H1 (cell line): Measurements from ENCODE around the gene PLK4. TPM values are rescaled to one million over a fixed set of nuclear protein-coding genes. Genes with fewer than 3 reads are reported as not detected.

Experiments used
- CTCF ChIA-PET: fragments of 300-600 bp; sonication (Branson Sonifier 250); formaldehyde crosslinking; loops from one replicate; lab custom pipeline; 2021; ENCODE audit not compliant: partially characterized antibody; lab: Charles Lee
- POLR2A ChIA-PET: fragments of 300-600 bp; sonication (Branson Sonifier 250); formaldehyde crosslinking; loops from one replicate; lab custom pipeline; 2021; ENCODE audit warnings: inconsistent platforms; ENCODE audit not compliant: partially characterized antibody; lab: Charles Lee
- DNase-seq, 2 experiments: peaks; one replicate each; pipeline versions ENCODE4 v3.0.0 to v3.0.0-alpha.2; 2010 to 2022; ENCODE audit warnings: low spot score in 2 of 2, low read depth in 1 of 2, mixed read lengths in 1 of 2
- FAIRE-seq: peaks from 2 replicates; lab custom pipeline; 2011; peaks lifted over from hg19 to GRCh38; lab: Jason Lieb, UNC
- H2AFZ ChIP-seq: 2 replicates; pipeline ENCODE4 v1.8.1; 2012; ENCODE audit warnings: low read length, inconsistent platforms
- H2AK5ac ChIP-seq: 2 replicates; pipeline ENCODE4 v1.6.1; 2013; ENCODE audit warnings: low read depth, low read length
- H2BK120ac ChIP-seq: replicated peaks from 2 replicates; pipeline ENCODE3; 2013; ENCODE audit warnings: low read depth, low read length, inconsistent platforms
- H2BK12ac ChIP-seq: 2 replicates; pipeline ENCODE4 v1.6.1; 2013; ENCODE audit warnings: low read depth, low read length
- H2BK15ac ChIP-seq: 2 replicates; pipeline ENCODE4 v1.6.1; 2013; ENCODE audit warnings: low read length
- H2BK20ac ChIP-seq: 2 replicates; pipeline ENCODE4 v1.6.1; 2013; ENCODE audit warnings: low read length
- H2BK5ac ChIP-seq: 2 replicates; pipeline ENCODE4 v1.6.1; 2013; ENCODE audit warnings: low read depth, low read length
- H3K14ac ChIP-seq: 2 replicates; pipeline ENCODE4 v1.6.1; 2013; ENCODE audit warnings: inconsistent platforms; ENCODE audit not compliant: insufficient read length
- H3K18ac ChIP-seq: 2 replicates; pipeline ENCODE4 v1.6.1; 2013; ENCODE audit warnings: low read length; ENCODE audit errors: extremely low read depth
- H3K23ac ChIP-seq: 2 replicates; pipeline ENCODE4 v1.6.1; 2013; ENCODE audit warnings: inconsistent platforms; ENCODE audit not compliant: insufficient read length
- H3K23me2 ChIP-seq: 2 replicates; pipeline ENCODE4 v1.6.1; 2013; ENCODE audit warnings: low read depth, low read length
- H3K27ac ChIP-seq: 2 replicates; pipeline ENCODE4 v1.6.1; 2011; ENCODE audit warnings: low read depth, low read length, inconsistent platforms
- H3K27me3 ChIP-seq, 4 experiments: replicated peaks in 1 of 4; 1 replicate in 1 of 4; 2 replicates in 3 of 4; pipeline versions ENCODE4 v1.6.1 to v1.8.1; 2011 to 2013; ENCODE audit warnings: low read length in 3 of 4, mild to moderate bottlenecking in 3 of 4, inconsistent platforms in 2 of 4, mixed read lengths in 2 of 4, moderate library complexity in 1 of 4; ENCODE audit not compliant: control insufficient read depth in 3 of 4, insufficient read depth in 3 of 4; ENCODE audit errors: extremely low read depth in 1 of 4
- H3K36me3 ChIP-seq, 4 experiments: 2 replicates each; pipeline versions ENCODE4 v1.6.1 to v1.8.1; 2011 to 2013; ENCODE audit warnings: mild to moderate bottlenecking in 4 of 4, low read length in 3 of 4, moderate library complexity in 2 of 4, control low read depth in 1 of 4, inconsistent platforms in 1 of 4; ENCODE audit not compliant: insufficient read depth in 4 of 4, control insufficient read depth in 2 of 4
- H3K4ac ChIP-seq: replicated peaks from 2 replicates; pipeline ENCODE3; 2013; ENCODE audit warnings: low read length, low read depth, mixed read lengths, inconsistent platforms; ENCODE audit not compliant: insufficient read length
- H3K4me1 ChIP-seq, 4 experiments: replicated peaks in 1 of 4; 1 replicate in 1 of 4; 2 replicates in 3 of 4; pipeline versions ENCODE4 v1.6.1 to v1.8.1; 2011 to 2013; ENCODE audit warnings: low read length in 3 of 4, inconsistent platforms in 2 of 4, mixed read lengths in 1 of 4; ENCODE audit not compliant: insufficient read depth in 4 of 4, control insufficient read depth in 3 of 4
- H3K4me2 ChIP-seq, 2 experiments: 2 replicates each; pipeline versions ENCODE4 v1.6.1 to v1.8.1; 2011 to 2013; ENCODE audit warnings: low read depth in 2 of 2, low read length in 2 of 2, control low read depth in 1 of 2, inconsistent platforms in 1 of 2, mild to moderate bottlenecking in 1 of 2; ENCODE audit not compliant: insufficient read depth in 1 of 2
- H3K4me3 ChIP-seq, 4 experiments: fragments of 200-600, 300-600 bp in 1 of 4; sonication (generic), shearing (Covaris generic), sonication (Bioruptor Twin) in 1 of 4; 2 replicates each; pipeline versions ENCODE4 v1.5.1 to v1.8.1; 2011 to 2016; ENCODE audit warnings: low read length in 4 of 4, low read depth in 3 of 4, control low read depth in 2 of 4, inconsistent platforms in 2 of 4, mild to moderate bottlenecking in 2 of 4, mixed read lengths in 1 of 4, moderate library complexity in 1 of 4; ENCODE audit not compliant: insufficient read depth in 2 of 4; ENCODE audit errors: extremely low read depth in 1 of 4
- H3K56ac ChIP-seq: replicated peaks from 2 replicates; pipeline ENCODE3; 2013; ENCODE audit warnings: low read depth, mild to moderate bottlenecking, mixed read lengths, low read length, inconsistent platforms; ENCODE audit not compliant: insufficient read length
- H3K79me1 ChIP-seq: 2 replicates; pipeline ENCODE4 v1.6.1; 2013; ENCODE audit warnings: low read depth, low read length, control low read depth
- H3K79me2 ChIP-seq, 2 experiments: 2 replicates each; pipeline versions ENCODE4 v1.6.1 to v1.8.1; 2012 to 2013; ENCODE audit warnings: low read length in 2 of 2, mild to moderate bottlenecking in 2 of 2, inconsistent platforms in 1 of 2; ENCODE audit not compliant: insufficient read depth in 2 of 2, control insufficient read depth in 1 of 2
- H3K9ac ChIP-seq, 4 experiments: replicated peaks in 1 of 4; 1 replicate in 1 of 4; 2 replicates in 3 of 4; pipeline versions ENCODE4 v1.6.1 to v1.8.1; 2011 to 2013; ENCODE audit warnings: low read depth in 3 of 4, low read length in 3 of 4, control low read depth in 2 of 4, mild to moderate bottlenecking in 2 of 4, moderate library complexity in 2 of 4, inconsistent platforms in 1 of 4; ENCODE audit errors: extremely low read depth in 1 of 4
- H3K9me3 ChIP-seq, 2 experiments: 2 replicates each; pipeline versions ENCODE4 v1.6.1 to v1.8.1; 2012 to 2013; ENCODE audit warnings: mild to moderate bottlenecking in 2 of 2, moderate library complexity in 2 of 2, control low read depth in 1 of 2, inconsistent platforms in 1 of 2, low read depth in 1 of 2, low read length in 1 of 2, mixed read lengths in 1 of 2; ENCODE audit not compliant: insufficient read depth in 2 of 2
- H4K20me1 ChIP-seq, 2 experiments: replicated peaks in 1 of 2; 2 replicates each; pipeline versions ENCODE3 to v1.8.1; 2011 to 2013; ENCODE audit warnings: inconsistent platforms in 2 of 2, low read length in 2 of 2, mild to moderate bottlenecking in 1 of 2; ENCODE audit not compliant: insufficient read depth in 2 of 2, control insufficient read depth in 1 of 2
- H4K5ac ChIP-seq: 2 replicates; pipeline ENCODE4 v1.6.1; 2013; ENCODE audit warnings: low read length, low read depth, mixed read lengths, inconsistent platforms; ENCODE audit not compliant: insufficient read length
- H4K8ac ChIP-seq: 2 replicates; pipeline ENCODE4 v1.8.0; 2013; ENCODE audit warnings: mild to moderate bottlenecking, moderate library complexity, low read length, inconsistent platforms; ENCODE audit not compliant: insufficient read depth; ENCODE audit errors: extremely low read depth
- H4K91ac ChIP-seq: replicated peaks from 2 replicates; pipeline ENCODE3; 2013; ENCODE audit warnings: low read length, mixed read lengths, inconsistent platforms; ENCODE audit not compliant: insufficient read length
- CBX8 ChIP-seq: fragments of 300-800, 300-1000 bp; sonication (generic); IDR thresholded peaks from 2 replicates; pipeline ENCODE4 v1.7.1; 2016; ENCODE audit warnings: low read depth, low read length, borderline replicate concordance
- CHD1 ChIP-seq: IDR thresholded peaks from 2 replicates; pipeline ENCODE4 v1.6.1; 2012; ENCODE audit warnings: low read depth, low read length, improper control_type of control experiment
- EP300 ChIP-seq, 2 experiments: IDR thresholded peaks; 1 replicate in 1 of 2; 2 replicates in 1 of 2; pipeline ENCODE4 v1.6.1; 2011 to 2012; ENCODE audit warnings: low read depth in 2 of 2, low read length in 2 of 2, mild to moderate bottlenecking in 2 of 2, borderline replicate concordance in 1 of 2, inconsistent platforms in 1 of 2, moderate library complexity in 1 of 2
- HDAC2 ChIP-seq, 2 experiments: fragments of 300-600 bp in 1 of 2; sonication (generic) in 1 of 2; IDR thresholded peaks; 2 replicates each; pipeline ENCODE4 v1.6.1; 2011 to 2012; ENCODE audit warnings: low read depth in 2 of 2, low read length in 2 of 2, mild to moderate bottlenecking in 2 of 2, moderate library complexity in 2 of 2, borderline replicate concordance in 1 of 2, inconsistent platforms in 1 of 2
- KDM5A ChIP-seq: fragments of 200-600 bp; IDR thresholded peaks from 2 replicates; pipeline ENCODE4 v1.7.1; 2012; ENCODE audit warnings: mild to moderate bottlenecking, low read length, inconsistent platforms, mixed read lengths
- POLR2A ChIP-seq, 2 experiments: IDR thresholded peaks; 1 replicate in 1 of 2; 2 replicates in 1 of 2; pipeline ENCODE4 v1.6.1; 2011; ENCODE audit warnings: low read depth in 2 of 2, low read length in 2 of 2, mild to moderate bottlenecking in 2 of 2; ENCODE audit errors: control extremely low read depth in 1 of 2
- POLR2AphosphoS5 ChIP-seq: IDR thresholded peaks from 2 replicates; pipeline ENCODE4 v1.6.1; 2011; ENCODE audit warnings: low read depth, low read length
- WGBS, 2 experiments: shearing (Covaris generic) in 1 of 2; methylation state at CpG; one replicate each; pipeline versions ENCODE4 v1.1.6 to v1.1.7; 2013 to 2015; ENCODE audit warnings: low lambda C conversion rate in 2 of 2, mixed read lengths in 2 of 2, inconsistent platforms in 1 of 2, low coverage in 1 of 2, missing lambda C conversion rate in 1 of 2; ENCODE audit not compliant: insufficient replicate concordance in 2 of 2, insufficient coverage in 1 of 2, insufficient read length in 1 of 2; ENCODE audit errors: extremely low coverage in 1 of 2, missing lambda C conversion rate in 1 of 2; 5-methylcytosine and 5-hydroxymethylcytosine counted together
- polyA plus RNA-seq, 7 experiments: library from polyadenylated mRNA; depleted of rRNA in 3 of 7; stranded (reverse) in 5 of 7; unstranded in 2 of 7; fragments of >200 nt in 5 of 7; fragments of 200-250 nt in 2 of 7; gene quantifications; 1 replicate in 5 of 7; 2 replicates in 1 of 7; 4 replicates in 1 of 7; pipeline versions ENCODE4 v1.2.1 to v1.2.3, GENCODE V29; 2011 to 2013; ENCODE audit warnings: missing spikeins in 2 of 7, mixed read lengths in 2 of 7
- total RNA-seq: library from RNA; stranded (reverse); fragmentation: NEBNext Ultra II Directional; extraction: Animal tissue kit (Norgen Biotek cat#: 25700); gene quantifications from 2 replicates; pipeline ENCODE4 v1.2.1, GENCODE V29; 2021
- TF ChIP-seq, protein P1 (sequence below), 3 experiments: IDR thresholded peaks; 1 replicate in 2 of 3; 2 replicates in 1 of 3; pipeline versions ENCODE4 v1.5.1 to v1.6.1; 2011; ENCODE audit warnings: low read length in 3 of 3, mild to moderate bottlenecking in 3 of 3, inconsistent platforms in 2 of 3, low read depth in 1 of 3, moderate library complexity in 1 of 3; ENCODE audit not compliant: insufficient read depth in 1 of 3; ENCODE audit errors: control extremely low read depth in 1 of 3
- TF ChIP-seq, protein P2 (sequence below): IDR thresholded peaks from 2 replicates; pipeline ENCODE4 v1.6.1; 2012; ENCODE audit warnings: inconsistent platforms

PLK4 gene
- total and polyA plus RNA-seq, 2 of the 8 experiments (the other 6 are each of a cell fraction or from before 2014, with no cell fraction given): 23.3 to 35.2 TPM

DNA sequence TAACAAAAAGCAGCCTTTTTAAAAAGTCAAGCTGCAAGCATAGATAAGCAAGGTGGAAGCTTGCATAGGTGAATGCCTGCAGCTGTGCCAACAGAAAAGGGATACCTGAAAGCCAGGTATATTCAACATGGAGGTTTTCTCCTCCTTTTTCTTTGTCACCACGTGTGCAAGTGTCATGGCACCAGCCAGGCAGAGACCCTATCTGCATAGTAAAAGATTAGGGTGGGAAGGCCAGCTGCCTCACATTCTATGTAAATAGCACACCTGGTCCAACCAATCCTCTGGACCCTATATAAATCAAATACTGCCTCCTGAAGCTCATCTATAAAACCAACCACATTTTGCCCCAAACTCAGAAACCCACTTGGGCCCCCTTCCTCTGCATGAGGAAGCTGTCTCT, 28.0 kb upstream of the PLK4 start:
- H3K79me2 ChIP-seq: peaks cover 0 to 11% of the 10 kb centered on the region in 2 experiments; a peak in 2 of 4 replicates
- POLR2A ChIA-PET: interaction anchor here (0.6 to 2.3 kb wide), 6 partner anchors 9 to 435 kb away, joined by 3 to 10 read pairs (median 4); partner anchors contain the start of genes HSPA4L, PGRMC2 and PLK4
- no peak overlapping the region for H3K14ac ChIP-seq
- no peak overlapping the region for H3K4me3 ChIP-seq
- H4K20me1 ChIP-seq: no peaks in the 10 kb centered on the region
- H2BK20ac ChIP-seq: no peak overlapping the region
- no peak overlapping the region for H2AFZ ChIP-seq
- H2BK12ac ChIP-seq: no peak overlapping the region
- H3K4me2 ChIP-seq: no peak overlapping the region
- no peak overlapping the region for H3K9ac ChIP-seq
- H3K56ac ChIP-seq: no peak overlapping the region
- no peak overlapping the region for H2AK5ac ChIP-seq
- H4K91ac ChIP-seq: no peak overlapping the region
- H4K8ac ChIP-seq: no peak overlapping the region
- H3K9me3 ChIP-seq: peaks cover 0 to 8% of the 10 kb centered on the region in 2 experiments; a peak in 1 of 4 replicates
- peak overlapping the region; percentile 49; the same call in 1 of the 2 replicates for H3K27ac ChIP-seq
- H3K79me1 ChIP-seq: no peaks in the 10 kb centered on the region
- FAIRE-seq: peak; percentile 65
- H3K23ac ChIP-seq: no peak overlapping the region
- peaks cover 2 to 16% (median 9%) of the 10 kb centered on the region in 4 experiments; a peak in 6 of 7 replicates for H3K4me1 ChIP-seq
- H3K18ac ChIP-seq: 0 out of 2 replicates have a peak overlapping the region, but pooled peaks have one; percentile 34
- H2BK15ac ChIP-seq: no peak overlapping the region
- no peak for DNase-seq
- H3K36me3 ChIP-seq: no peaks in the 10 kb centered on the region
- CTCF ChIA-PET: interaction anchor here (0.6 to 1.2 kb wide), 3 partner anchors 13 to 86 kb away, joined by 3 to 5 read pairs (median 3); partner anchors contain the start of gene PLK4
- no peak overlapping the region for H2BK120ac ChIP-seq
- 9% methylated on average over 1 of the region's 1 CpG; no CpG with 5 or more reads in 1 of the 2 experiments for WGBS, 2 experiments
- no peak overlapping the region for H3K4ac ChIP-seq
- H3K27me3 ChIP-seq: no peaks in the 10 kb centered on the region
- no peak overlapping the region for H4K5ac ChIP-seq
- no peaks in the 10 kb centered on the region for H3K23me2 ChIP-seq
- H2BK5ac ChIP-seq: no peak overlapping the region
- TF ChIP-seq KDM5A: no peak
- no peak for TF ChIP-seq CHD1
- no peak for TF ChIP-seq CBX8
- TF ChIP-seq HDAC2 (IDR thresholded peaks at IDR 0.05; ENCODE audit: borderline replicate concordance in 1 of 2, low read depth in 2 of 2, low read length in 2 of 2): no peak
- TF ChIP-seq POLR2A (IDR thresholded peaks at IDR 0.05; ENCODE audit: control extremely low read depth in 1 of 2, low read depth in 2 of 2, low read length in 2 of 2): no peak
- no peak for TF ChIP-seq EP300 (IDR thresholded peaks at IDR 0.05; ENCODE audit: borderline replicate concordance in 1 of 2, low read depth in 2 of 2, low read length in 2 of 2)
- TF ChIP-seq, protein P1, sequence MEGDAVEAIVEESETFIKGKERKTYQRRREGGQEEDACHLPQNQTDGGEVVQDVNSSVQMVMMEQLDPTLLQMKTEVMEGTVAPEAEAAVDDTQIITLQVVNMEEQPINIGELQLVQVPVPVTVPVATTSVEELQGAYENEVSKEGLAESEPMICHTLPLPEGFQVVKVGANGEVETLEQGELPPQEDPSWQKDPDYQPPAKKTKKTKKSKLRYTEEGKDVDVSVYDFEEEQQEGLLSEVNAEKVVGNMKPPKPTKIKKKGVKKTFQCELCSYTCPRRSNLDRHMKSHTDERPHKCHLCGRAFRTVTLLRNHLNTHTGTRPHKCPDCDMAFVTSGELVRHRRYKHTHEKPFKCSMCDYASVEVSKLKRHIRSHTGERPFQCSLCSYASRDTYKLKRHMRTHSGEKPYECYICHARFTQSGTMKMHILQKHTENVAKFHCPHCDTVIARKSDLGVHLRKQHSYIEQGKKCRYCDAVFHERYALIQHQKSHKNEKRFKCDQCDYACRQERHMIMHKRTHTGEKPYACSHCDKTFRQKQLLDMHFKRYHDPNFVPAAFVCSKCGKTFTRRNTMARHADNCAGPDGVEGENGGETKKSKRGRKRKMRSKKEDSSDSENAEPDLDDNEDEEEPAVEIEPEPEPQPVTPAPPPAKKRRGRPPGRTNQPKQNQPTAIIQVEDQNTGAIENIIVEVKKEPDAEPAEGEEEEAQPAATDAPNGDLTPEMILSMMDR (IDR thresholded peaks at IDR 0.05; ENCODE audit: control extremely low read depth in 1 of 3, insufficient read depth in 1 of 3, low read depth in 1 of 3, low read length in 3 of 3): no peak
- TF ChIP-seq, protein P2, sequence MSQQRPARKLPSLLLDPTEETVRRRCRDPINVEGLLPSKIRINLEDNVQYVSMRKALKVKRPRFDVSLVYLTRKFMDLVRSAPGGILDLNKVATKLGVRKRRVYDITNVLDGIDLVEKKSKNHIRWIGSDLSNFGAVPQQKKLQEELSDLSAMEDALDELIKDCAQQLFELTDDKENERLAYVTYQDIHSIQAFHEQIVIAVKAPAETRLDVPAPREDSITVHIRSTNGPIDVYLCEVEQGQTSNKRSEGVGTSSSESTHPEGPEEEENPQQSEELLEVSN: peak; percentile 54; the same call in 1 of the 2 replicates
- no peak for TF ChIP-seq POLR2AphosphoS5
